HCT116 (cell line): ENCODE measurements around the gene MTG2. TPM values are rescaled to one million over a fixed set of nuclear protein-coding genes. Genes with fewer than 3 reads are reported as not detected.

Experiments used
- ATAC-seq: fragments of 200-7000 bp; cut with Tn5 transposase; 2 replicates; pipeline ENCODE4 v1.9.1; 2020; ENCODE audit warnings: mild to moderate bottlenecking, moderate library complexity
- BruUV-seq: library from RNA; stranded (reverse); fragments of 400-500 nt; replicated peaks from 2 replicates; lab custom pipeline; 2021; lab: Mats Ljungman, UMichigan
- CTCF ChIA-PET: fragments of 300-600 bp; sonication (Branson Sonifier 250); formaldehyde crosslinking; loops from one replicate; lab custom pipeline; 2021; ENCODE audit warnings: antibody characterized with exemption; lab: Charles Lee
- POLR2A ChIA-PET: fragments of 300-600, 350-600 bp; sonication (Branson Sonifier 250); formaldehyde crosslinking; loops from one replicate; lab custom pipeline; 2021; ENCODE audit warnings: antibody characterized with exemption; lab: Charles Lee
- RAD21 ChIA-PET, 2 experiments: fragments of 300-600 bp; sonication (Branson Sonifier 250); formaldehyde crosslinking; loops; one replicate each; lab custom pipeline; 2023; ENCODE audit warnings: low total read pairs in 2 of 2; ENCODE audit not compliant: uncharacterized antibody in 2 of 2, unreplicated experiment in 2 of 2, low non-redundant PET in 1 of 2; lab: Charles Lee
- DNase-seq: peaks from one replicate; pipeline ENCODE4 v3.0.0-alpha.2; 2010; ENCODE audit warnings: low read depth, low spot score
- H2AFZ ChIP-seq: fragments of 200-600 bp; shearing (Covaris generic), sonication (generic); 2 replicates; pipeline ENCODE4 v1.6.1; 2017; ENCODE audit warnings: low read depth, mixed run types, mixed read lengths, antibody characterized with exemption, low read length; ENCODE audit not compliant: poor library complexity, severe bottlenecking
- H3K27ac ChIP-seq: 2 replicates; pipeline ENCODE4 v1.5.1; 2012; ENCODE audit warnings: low read depth, low read length
- H3K27me3 ChIP-seq: fragments of 200-600 bp; sonication (generic); 2 replicates; pipeline ENCODE4 v1.6.1; 2016; ENCODE audit warnings: mixed run types, low read length, mixed read lengths; ENCODE audit not compliant: insufficient read depth
- H3K36me3 ChIP-seq, 2 experiments: fragments of 200-500 bp in 1 of 2; fragments of 200-600 bp in 1 of 2; sonication (Bioruptor generic) in 1 of 2; sonication (generic) in 1 of 2; 2 replicates each; pipeline versions ENCODE4 v1.5.1 to v1.6.1; 2014 to 2016; ENCODE audit warnings: low read length in 2 of 2, inconsistent platforms in 1 of 2, mixed read lengths in 1 of 2, mixed run types in 1 of 2; ENCODE audit not compliant: insufficient read depth in 2 of 2, control insufficient read depth in 1 of 2
- H3K4me1 ChIP-seq, 2 experiments: fragments of 200-600 bp in 1 of 2; sonication (generic) in 1 of 2; 2 replicates each; pipeline versions ENCODE4 v1.5.1 to v1.6.1; 2012 to 2017; ENCODE audit warnings: low read length in 2 of 2, inconsistent platforms in 1 of 2, mild to moderate bottlenecking in 1 of 2, mixed read lengths in 1 of 2, mixed run types in 1 of 2, moderate library complexity in 1 of 2; ENCODE audit not compliant: insufficient read depth in 2 of 2, control insufficient read depth in 1 of 2
- H3K4me2 ChIP-seq: fragments of 200-600 bp; sonication (generic); 2 replicates; pipeline ENCODE4 v1.6.1; 2017; ENCODE audit warnings: mixed run types, low read length, mixed read lengths
- H3K4me3 ChIP-seq, 2 experiments: fragments of 200-600 bp in 1 of 2; sonication (generic) in 1 of 2; replicated peaks in 1 of 2; 2 replicates each; pipeline ENCODE4 v1.5.1; 2011 to 2016; ENCODE audit warnings: low read length in 2 of 2, control low read depth in 1 of 2, low read depth in 1 of 2, mild to moderate bottlenecking in 1 of 2, mixed read lengths in 1 of 2, mixed run types in 1 of 2
- H3K79me2 ChIP-seq: fragments of 200-600 bp; sonication (generic); 2 replicates; pipeline ENCODE4 v1.6.1; 2017; ENCODE audit warnings: mild to moderate bottlenecking, mixed run types, low read length, moderate library complexity, mixed read lengths; ENCODE audit not compliant: insufficient read depth
- H3K9ac ChIP-seq: fragments of 200-600 bp; sonication (generic); 2 replicates; pipeline ENCODE4 v1.6.1; 2016; ENCODE audit warnings: low read length, mixed read lengths
- H3K9me2 ChIP-seq: fragments of 200-600 bp; sonication (generic), shearing (Covaris generic); 2 replicates; pipeline ENCODE4 v1.6.1; 2017; ENCODE audit warnings: mixed run types, mild to moderate bottlenecking, moderate library complexity; ENCODE audit not compliant: insufficient read depth
- H3K9me3 ChIP-seq, 2 experiments: fragments of 200-500 bp in 1 of 2; fragments of 200-600 bp in 1 of 2; sonication (Bioruptor generic) in 1 of 2; sonication (generic) in 1 of 2; 2 replicates each; pipeline ENCODE4 v1.6.1; 2014 to 2017; ENCODE audit warnings: low read length in 2 of 2, mixed read lengths in 2 of 2, inconsistent platforms in 1 of 2, low read depth in 1 of 2, mild to moderate bottlenecking in 1 of 2, mixed run types in 1 of 2, moderate library complexity in 1 of 2; ENCODE audit not compliant: control insufficient read depth in 1 of 2, insufficient read depth in 1 of 2
- H4K20me1 ChIP-seq: fragments of 200-600 bp; sonication (generic), shearing (Covaris generic); 2 replicates; pipeline ENCODE4 v1.6.1; 2017; ENCODE audit warnings: mixed run types, mild to moderate bottlenecking, moderate library complexity; ENCODE audit not compliant: insufficient read depth
- ATF3 ChIP-seq: IDR thresholded peaks from 2 replicates; pipeline ENCODE4 v1.6.1; 2012
- CBX3 ChIP-seq: IDR thresholded peaks from 2 replicates; pipeline ENCODE4 v1.6.1; 2012; ENCODE audit warnings: low read depth
- CEBPB ChIP-seq: IDR thresholded peaks from 2 replicates; pipeline ENCODE4 v1.6.1; 2012; ENCODE audit warnings: low read depth
- CTCF ChIP-seq, 3 experiments: fragments of 200-600 bp in 1 of 3; sonication (generic) in 1 of 3; IDR thresholded peaks in 2 of 3; conservative IDR thresholded peaks in 1 of 3; 2 replicates each; pipeline ENCODE4 v1.5.1; 2012 to 2017; ENCODE audit warnings: low read depth in 2 of 3, low read length in 2 of 3, antibody characterized with exemption in 1 of 3, borderline replicate concordance in 1 of 3, control low read depth in 1 of 3, mild to moderate bottlenecking in 1 of 3, mixed read lengths in 1 of 3, mixed run types in 1 of 3, moderate library complexity in 1 of 3; ENCODE audit not compliant: insufficient read depth in 1 of 3
- EGR1 ChIP-seq: IDR thresholded peaks from 2 replicates; pipeline ENCODE4 v1.6.1; 2012; ENCODE audit warnings: low read depth
- ELF1 ChIP-seq: IDR thresholded peaks from 2 replicates; pipeline ENCODE4 v1.6.1; 2012; ENCODE audit warnings: low read depth, borderline replicate concordance
- EZH2phosphoT487 ChIP-seq: fragments of 200-600 bp; IDR thresholded peaks from 2 replicates; pipeline ENCODE4 v1.6.1; 2018; ENCODE audit warnings: antibody characterized with exemption, borderline replicate concordance
- POLR2A ChIP-seq: IDR thresholded peaks from 2 replicates; pipeline ENCODE4 v1.7.0; 2011; ENCODE audit warnings: borderline replicate concordance; ENCODE audit not compliant: insufficient read depth, insufficient read length; ENCODE audit errors: extremely low read depth
- RAD21 ChIP-seq: IDR thresholded peaks from 2 replicates; pipeline ENCODE4 v1.6.1; 2012; ENCODE audit warnings: low read depth, mild to moderate bottlenecking
- SP1 ChIP-seq: IDR thresholded peaks from 2 replicates; pipeline ENCODE4 v1.6.1; 2012; ENCODE audit warnings: low read depth
- SRF ChIP-seq: IDR thresholded peaks from 2 replicates; pipeline ENCODE4 v1.6.1; 2012; ENCODE audit warnings: low read depth
- TCF7L2 ChIP-seq: IDR thresholded peaks from 2 replicates; pipeline ENCODE4 v1.7.0; 2011; ENCODE audit warnings: borderline replicate concordance, inconsistent platforms; ENCODE audit not compliant: insufficient read depth, insufficient read length; ENCODE audit errors: extremely low read depth
- YY1 ChIP-seq: IDR thresholded peaks from 2 replicates; pipeline ENCODE4 v1.6.1; 2011; ENCODE audit warnings: low read length, low read depth, moderate library complexity, mild to moderate bottlenecking; ENCODE audit not compliant: insufficient replicate concordance; ENCODE audit errors: extremely low read depth
- ZBTB33 ChIP-seq: IDR thresholded peaks from 2 replicates; pipeline ENCODE4 v1.6.1; 2011; ENCODE audit warnings: mild to moderate bottlenecking, low read length, moderate library complexity; ENCODE audit not compliant: insufficient replicate concordance; ENCODE audit errors: extremely low read depth
- ZFX ChIP-seq: fragments of 450-650 bp; IDR thresholded peaks from 2 replicates; pipeline ENCODE4 v1.6.1; 2017
- intact Hi-C: fragments of 100-400 bp; cut with micrococcal nuclease; formaldehyde crosslinking; loops from 2 replicates; pipeline ENCODE4 v1.10.0; 2022
- total RNA-seq: library from RNA; stranded (reverse); gene quantifications from one replicate; pipeline ENCODE4 v1.2.1, GENCODE V29; 2021; ENCODE audit not compliant: unreplicated experiment

MTG2 gene
- total RNA-seq, 1 experiment from 2014 or later = 43.3 TPM

- intact Hi-C loops = no loop called here
- no peaks in the 10 kb centered on the region for H3K9me2 ChIP-seq
- ChIA-PET POLR2A (no interaction called here), RAD21 (no interaction called here), CTCF (no interaction called here)
- no peak overlapping the region for H3K4me3 ChIP-seq
- no peak overlapping the region for H3K4me2 ChIP-seq
- no peaks in the 10 kb centered on the region for H4K20me1 ChIP-seq
- TF ChIP-seq EZH2phosphoT487 = no peak
- TF ChIP-seq RAD21 = no peak
- no peak for TF ChIP-seq ATF3
- TF ChIP-seq TCF7L2 = no peak
- TF ChIP-seq SRF = no peak
- no peak for TF ChIP-seq EGR1
- TF ChIP-seq ZBTB33 = no peak
- no peak for TF ChIP-seq CEBPB
- no peak for TF ChIP-seq POLR2A
- no peak for TF ChIP-seq SP1
- no peak for TF ChIP-seq CBX3
- no peak for TF ChIP-seq ZFX
- TF ChIP-seq CTCF (IDR thresholded peaks at IDR 0.05 in 2 of 3, conservative IDR thresholded peaks at IDR 0.05 in 1 of 3; ENCODE audit: borderline replicate concordance in 1 of 3, insufficient read depth in 1 of 3, low read depth in 2 of 3, low read length in 2 of 3) = no peak
- no peak for TF ChIP-seq ELF1
- TF ChIP-seq YY1 = no peak
- H3K9me3 ChIP-seq = no peaks in the 10 kb centered on the region
- no peaks in the 10 kb centered on the region for H3K27me3 ChIP-seq
- no peak overlapping the region for H3K27ac ChIP-seq
- ATAC-seq = no peak
- no TSS peak for BruUV-seq
- H2AFZ ChIP-seq = no peak overlapping the region
- no peak for DNase-seq
- peaks cover 0 to 2% of the 10 kb centered on the region in 2 experiments; a peak in 2 of 4 replicates for H3K36me3 ChIP-seq
- H3K79me2 ChIP-seq = peaks cover 19% of the 10 kb centered on the region
- H3K9ac ChIP-seq = no peak overlapping the region
- peaks cover 2 to 6% of the 10 kb centered on the region in 2 experiments; a peak in 2 of 4 replicates for H3K4me1 ChIP-seq
Observed at GRCh38 chr20:62178316-62179161, 4.3 kb upstream of the MTG2 start.
